ENCODE results near the gene TMEM109.
"Not testable (repeated sequence)": the region's sequence is repeated elsewhere in the genome, so short reads cannot be mapped to it uniquely, and the experiment has no call there.

The TMEM109 gene

DNA sequence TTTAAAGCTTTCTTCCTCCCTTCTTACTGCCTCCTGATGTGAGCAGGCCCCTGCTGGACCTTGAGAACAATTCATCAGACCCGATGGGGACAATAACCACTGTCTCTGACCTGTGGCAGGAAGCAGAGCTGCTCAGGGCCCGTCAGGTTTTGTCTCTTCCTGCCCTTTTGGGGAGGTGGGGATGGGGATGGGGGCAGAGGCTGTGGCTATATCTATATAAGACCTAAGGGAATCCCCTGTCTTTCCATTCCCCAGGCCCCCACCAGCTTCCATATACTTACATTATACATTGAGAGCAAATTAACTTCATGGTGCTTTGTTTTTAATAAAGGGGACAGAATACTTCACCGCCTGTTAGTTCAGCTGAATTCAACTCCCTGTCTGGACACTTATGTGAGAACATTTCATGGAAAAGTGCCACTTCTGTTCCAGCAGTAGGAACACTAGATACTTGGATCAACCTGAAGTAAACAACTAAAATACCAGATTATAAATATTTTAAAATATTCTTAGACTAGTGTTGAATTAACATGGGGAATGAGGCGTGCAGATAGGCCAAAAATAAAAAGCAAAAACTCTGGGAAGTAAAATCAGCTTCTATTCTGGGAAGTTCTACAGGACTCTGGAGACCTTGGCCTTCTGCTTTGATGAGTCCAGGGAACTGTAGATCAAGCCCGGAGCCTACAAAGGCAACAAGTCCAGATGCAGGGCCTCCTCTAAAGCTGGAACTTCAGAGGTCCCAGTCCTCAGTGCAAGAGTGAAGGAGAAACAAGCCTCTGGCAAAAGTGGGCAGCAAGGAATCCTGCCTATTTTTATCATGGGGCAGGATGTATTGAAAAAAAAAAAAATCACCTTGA is 35.5 kb upstream of the TMEM109 start:
- DNase-seq = no peak

DNA sequence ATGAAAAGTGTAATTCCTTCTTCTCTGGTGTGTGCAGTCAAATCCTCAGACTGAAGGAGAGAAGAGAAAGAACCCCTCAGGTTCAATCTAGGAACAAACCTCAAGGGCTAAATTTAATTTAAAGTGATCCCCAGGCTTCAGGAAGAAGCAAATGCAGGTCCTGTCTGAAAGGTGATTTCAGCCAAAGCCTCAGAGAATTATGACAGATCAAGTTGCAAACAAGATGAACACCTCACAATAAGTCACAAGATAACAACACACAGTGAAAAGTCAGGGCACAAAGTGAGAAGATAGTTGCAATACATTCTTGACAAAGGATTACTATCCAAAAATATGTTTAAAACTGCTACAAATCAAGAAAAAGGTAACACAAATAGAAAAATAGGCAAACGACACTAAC is 34.9 kb upstream of the TMEM109 start:
- no peak for DNase-seq

DNA sequence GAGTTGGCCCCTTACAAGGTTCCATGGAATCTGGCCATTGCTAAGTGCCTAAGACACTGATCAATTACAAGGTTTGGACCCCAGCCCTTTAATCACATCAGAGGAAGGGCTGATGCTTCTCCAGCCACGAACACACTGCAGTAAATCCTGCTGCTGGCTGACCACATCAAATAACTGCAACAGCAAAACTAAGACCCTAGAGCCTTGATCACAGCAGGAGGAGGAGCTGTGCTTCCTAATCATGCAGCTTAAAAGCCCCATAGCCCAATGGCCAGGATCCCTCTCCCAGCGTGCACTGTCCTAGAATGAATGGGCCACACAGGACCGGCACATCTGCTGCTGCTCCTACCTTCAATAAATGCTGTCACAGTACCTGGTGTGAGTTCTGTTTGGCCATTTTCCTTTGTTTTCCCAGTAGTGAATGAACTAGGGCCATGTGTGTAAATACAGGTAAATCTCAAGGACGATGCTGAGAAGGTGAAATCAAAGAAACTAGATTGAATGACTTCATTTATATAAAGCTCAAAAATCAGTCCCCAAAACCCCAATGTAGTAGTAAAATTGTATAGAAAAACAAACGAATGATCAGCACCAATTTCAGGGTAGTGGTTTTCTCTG is 33.9 kb upstream of the TMEM109 start:
- no peak for DNase-seq

DNA sequence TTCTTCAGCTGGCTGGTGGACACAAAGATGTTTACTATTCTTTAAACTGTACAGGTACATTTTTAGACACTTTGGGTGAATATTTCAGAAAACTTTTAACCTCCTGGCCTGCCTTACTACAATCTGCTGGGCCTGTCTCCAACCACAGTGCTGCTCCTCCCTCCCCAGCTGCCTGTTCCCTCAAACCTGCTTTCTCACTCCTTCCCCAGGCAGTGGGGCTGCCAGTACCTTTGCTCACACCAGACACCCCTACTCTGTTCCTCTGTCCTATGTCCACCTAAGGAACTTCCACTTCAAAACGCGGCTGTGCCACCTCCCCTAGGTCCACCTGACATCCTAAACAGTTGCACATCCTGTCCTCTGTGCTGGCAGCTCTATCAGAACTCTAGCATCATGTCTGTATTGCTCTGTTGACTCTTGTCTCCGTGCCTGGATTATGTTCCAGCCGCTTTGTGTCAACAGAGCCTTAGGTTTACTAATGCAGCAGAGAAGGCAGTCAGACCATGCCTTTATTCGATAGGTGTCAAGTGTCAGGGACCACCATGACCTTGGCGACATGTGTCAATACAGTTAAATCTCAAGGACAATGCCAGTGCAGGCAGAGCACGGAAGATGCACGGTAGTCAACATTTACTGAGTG is 33.2 kb upstream of the TMEM109 start:
- no peak for DNase-seq

DNA sequence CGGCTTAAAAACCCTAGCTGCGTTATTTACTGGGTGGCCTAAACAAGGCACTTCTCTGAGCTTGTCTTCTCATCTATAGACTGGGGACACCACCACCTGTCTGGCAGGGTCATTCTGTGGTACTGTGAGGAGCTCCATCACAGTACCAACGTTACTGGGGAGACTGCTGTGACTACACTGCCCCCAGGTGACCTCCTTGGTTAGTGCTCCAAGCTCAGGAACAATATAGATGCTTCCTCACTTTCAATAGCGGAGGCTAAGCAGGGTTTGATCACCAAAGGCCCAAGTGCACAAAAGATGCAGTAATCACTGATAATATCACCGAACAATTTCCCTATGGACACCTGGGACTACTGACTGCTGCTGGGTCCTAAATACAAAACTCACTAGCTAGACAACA is 26.4 kb upstream of the TMEM109 start:
- peak; percentile 39 to 45 for DNase-seq

DNA sequence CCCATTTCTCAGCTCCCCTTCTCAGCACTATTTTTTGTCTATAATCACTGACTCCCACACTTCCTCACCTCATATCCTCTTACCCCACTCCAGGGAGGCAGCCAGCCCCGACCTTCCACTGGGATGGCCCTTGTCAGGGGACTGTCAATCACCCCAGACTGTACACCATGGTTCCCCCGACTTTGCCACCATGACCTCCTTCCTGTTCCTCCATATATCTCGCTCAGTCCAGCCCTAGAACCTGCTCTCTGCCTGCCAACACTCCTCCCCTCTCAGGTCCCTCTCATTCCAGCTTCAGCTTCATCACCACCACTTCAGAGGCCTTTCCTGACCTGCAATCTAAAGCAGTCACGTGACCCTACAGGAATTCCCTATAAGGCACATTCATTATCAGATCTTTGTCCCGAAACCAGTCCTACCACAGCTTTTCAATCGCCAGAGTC is 24.1 kb upstream of the TMEM109 start:
- no peak for DNase-seq

DNA sequence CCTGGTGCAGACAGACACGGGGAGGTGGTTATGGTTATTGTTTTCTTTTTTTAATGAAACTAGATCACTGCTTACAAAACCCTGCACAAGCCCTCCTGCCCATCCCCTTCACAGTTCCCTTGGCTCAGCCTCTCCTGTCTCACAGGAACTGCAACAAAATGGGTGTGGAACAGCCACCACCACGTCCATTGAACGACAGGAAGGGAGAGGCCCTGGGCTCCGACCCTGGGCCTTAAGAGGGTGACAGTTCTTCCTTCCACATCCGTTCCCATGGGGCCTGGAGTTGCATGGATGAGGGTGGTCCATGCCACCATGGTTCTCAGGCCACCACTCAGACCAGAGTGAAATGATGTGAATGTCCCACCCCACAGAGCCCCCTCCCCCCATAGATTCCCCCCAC is 23.3 kb upstream of the TMEM109 start:
- DNase-seq = no peak

DNA sequence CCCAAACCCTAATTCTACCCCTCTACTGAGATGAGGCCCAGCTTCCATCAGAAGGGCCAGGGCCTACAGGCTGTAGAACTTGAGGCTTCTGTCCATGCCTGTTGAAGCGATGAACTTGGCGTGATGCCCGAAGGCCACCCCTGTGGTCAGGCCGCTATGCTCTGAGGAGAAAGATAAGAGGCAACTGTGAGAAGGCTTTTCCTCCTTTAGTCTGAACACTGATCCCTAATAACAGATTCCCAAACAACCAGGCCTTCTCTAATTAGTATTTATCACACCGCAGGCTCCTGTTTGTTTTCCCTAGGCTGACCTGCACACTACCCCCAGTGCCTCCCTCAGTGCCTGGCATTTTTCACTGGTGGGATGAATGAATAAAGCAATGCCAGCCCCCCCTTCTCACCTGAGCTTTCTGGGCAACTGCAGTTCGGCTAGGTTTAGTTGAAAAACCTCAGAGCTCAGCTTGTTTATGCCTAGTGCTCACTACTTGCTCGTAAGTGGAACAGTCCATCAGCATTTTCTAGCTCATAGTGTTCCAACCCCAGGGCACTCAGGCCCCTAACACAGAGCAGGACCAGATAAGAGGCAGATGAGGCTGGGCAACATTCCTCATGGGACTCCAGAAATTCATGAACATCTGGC is 22.7 kb upstream of the TMEM109 start:
- no peak for DNase-seq

DNA sequence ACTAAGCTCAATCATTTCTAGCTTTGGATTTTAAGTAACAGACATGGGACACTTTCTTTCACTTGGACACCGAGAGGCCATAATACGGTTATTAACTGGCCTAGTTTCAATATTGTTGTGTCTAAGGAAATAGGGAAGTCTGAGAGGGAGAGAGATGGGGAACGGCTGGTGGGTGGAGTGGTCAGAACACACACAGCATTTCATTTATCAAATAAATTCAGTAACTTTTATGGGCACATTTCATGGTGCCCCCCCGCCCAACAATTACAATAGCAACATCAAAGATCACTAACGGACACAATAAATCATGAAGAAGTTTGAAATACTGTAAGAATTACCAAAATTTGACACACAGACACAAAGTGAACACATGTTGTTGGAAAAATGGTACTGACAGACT is 18.3 kb upstream of the TMEM109 start:
- no peak for DNase-seq

DNA sequence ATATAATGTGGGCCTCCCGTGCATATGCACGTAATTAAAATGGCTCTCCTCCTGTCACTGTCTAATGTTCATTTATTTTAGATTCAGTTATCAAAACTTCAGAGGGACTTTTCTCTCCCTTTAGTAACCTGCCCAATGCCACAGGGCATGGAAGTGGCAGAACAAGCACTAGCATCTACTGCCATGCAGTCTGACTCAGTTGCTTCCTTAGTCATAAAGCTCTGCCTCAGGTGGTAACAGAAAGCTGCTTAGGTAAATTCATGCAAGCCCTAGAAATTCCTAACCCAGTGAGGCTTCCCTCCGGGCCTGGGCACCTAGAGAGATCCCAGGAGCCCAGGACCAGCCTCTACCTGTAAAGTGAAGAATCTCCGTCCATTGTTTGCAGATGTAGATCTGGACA is 16.5 kb upstream of the TMEM109 start:
- DNase-seq = no peak

DNA sequence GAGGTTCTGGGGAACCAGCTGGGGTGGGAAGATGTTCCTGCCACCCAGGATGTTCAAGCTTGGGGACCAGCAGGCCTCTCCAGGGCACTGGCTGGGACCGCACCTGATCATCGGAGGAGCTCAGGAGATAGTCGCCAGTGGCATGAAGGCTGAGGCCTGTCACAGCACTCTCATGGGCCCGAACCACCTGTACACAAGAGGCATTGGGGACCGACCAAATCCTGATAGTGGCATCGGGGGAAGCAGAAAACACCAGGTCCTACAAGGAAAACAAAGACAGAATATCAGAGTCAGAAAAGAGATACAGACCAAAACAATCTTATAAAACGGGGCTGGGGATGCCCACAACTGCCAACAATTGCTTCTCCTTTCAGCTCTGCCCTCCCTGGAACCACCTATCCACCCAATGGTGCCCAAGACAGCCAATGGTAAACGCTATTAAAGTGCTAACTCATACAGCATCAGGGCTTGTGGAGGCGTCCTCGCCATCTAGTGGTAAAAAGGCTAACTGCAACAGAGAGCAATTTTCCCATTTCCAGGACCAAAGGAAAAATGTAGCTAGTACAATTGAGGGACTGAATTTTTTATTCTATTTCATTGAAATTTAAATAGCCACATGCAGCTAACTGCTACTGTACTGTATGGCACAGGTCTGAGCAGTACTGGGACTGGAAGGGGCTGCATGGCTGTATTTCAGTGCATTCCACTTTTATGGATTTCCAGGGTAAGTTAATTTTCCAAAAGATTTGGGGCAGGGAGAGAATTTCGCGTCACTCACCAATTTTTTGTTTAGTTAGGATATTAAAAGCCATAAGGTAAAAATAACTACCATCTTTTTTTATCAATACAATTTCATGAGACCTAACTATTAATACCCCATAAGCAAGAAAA is 14.7 kb upstream of the TMEM109 start:
- peak; percentile 48 to 60 for DNase-seq

DNA sequence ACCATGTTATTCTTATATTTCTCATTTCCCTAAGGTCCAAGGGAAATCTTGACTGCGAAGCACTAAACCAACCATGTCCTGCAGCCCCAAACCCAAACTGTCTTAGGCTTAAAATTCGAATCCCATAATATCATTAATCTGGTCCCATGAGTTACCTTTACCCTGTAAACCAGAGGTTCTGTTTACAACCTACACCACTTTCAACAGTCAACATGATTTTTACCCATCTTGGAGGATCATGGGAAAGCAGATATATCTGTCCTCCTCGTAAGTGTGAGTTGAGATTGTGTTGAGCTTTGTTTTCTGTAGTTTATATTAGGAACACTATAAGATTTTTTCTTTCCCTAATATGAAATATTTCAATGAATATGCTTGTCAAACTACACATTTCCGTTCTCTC is 14.0 kb upstream of the TMEM109 start:
- no peak for DNase-seq

DNA sequence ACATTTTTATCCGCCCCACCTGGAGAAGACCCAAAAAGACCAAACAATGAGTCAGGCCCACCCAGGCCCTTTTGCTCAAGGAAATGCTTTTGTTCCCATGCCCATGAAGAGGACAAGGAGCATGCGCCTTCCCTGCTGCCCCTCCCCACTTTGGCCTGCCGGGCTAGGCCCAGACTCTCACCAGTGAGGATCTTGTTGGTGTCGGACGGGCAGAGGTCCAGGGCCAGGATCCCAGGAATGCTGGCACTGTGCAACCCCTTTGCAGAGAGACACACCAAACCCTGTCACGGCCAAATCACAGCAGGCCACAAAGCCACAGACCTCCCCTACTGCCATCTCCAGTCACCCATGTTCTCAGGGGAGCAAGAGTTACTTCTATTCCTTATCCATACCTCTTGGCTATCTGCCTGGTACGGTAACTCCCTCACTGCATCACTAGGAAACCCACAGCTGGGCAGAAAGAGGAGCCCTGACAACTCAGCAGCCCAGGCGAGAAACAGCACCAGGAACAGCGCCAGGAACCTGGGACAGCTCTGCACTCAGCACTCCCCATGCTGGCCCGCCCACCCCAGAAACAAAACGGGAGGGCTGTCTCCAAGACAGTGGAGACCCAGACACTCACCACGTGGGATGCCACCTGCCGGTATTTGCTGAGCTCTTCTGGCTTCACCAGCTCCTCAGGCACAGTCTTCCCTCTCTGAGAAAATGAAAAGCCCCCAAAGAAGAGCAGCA is 13.1 kb upstream of the TMEM109 start:
- DNase-seq = no peak

DNA sequence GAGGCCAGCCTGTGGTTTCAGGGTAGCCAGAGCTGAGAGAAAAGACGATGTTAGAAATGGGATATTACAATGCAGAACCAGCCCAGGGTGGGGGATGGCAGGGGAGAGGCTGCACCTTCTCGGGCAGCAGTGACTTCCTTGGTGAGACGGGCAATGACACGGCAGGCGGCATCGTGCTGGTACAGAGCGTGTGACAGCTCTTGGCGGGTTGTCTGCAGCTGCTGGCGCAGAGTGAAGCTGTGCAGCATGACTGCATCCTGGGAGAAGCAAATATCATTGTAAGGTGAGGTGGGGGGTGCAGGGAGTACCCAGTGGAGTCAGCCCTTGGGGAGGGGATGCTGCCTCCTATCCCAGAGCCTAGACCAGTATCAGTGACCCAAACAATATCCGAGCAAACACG is 11.3 kb upstream of the TMEM109 start:
- no peak for DNase-seq

DNA sequence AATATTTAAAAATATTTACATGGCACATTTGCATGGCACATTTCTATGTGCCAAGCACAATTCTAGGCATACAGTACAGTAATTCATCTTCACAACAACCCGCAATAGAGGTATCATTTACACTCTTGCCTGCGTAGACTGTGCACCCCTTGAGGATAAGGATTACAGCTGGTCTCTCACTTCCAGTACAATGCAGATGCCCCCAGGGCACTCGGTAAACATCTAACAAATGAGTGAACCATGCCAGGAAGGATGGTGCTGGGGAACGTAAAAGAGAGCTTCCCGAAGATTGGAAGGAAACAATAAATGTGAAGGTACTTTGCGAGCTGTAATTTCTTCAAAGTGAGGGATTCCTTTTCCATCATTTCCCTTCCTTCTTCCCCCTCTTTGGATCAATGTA is 8.9 kb upstream of the TMEM109 start:
- no peak for DNase-seq

DNA sequence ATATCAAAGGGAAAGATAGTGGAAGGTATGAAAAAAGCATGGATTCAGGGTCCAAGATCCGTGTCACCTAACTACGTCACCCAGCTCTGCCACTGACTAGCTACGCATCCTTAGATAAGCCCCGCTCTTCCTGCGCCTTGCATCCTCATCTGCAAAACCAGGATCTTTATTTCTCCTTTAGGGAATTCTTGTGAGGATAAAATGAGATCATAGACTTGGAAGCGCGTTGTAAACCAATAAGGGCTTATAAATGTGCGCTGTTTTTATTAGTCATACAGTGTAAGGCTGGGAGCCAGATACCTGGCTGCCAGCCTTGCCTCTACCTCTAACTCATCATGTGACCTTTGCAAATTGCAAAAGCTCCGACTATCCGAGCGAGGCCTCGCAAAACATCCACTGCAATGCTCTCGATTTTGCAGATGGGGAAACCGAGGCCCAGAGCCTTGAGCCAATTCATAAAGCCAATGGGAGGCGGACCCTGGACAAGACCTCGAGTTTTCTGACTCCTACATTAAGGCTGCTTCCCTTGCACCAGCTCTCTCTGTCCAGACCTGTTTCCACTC is 8.3 kb upstream of the TMEM109 start:
- peak in 1 of 2 donors; percentile 30 for DNase-seq

DNA sequence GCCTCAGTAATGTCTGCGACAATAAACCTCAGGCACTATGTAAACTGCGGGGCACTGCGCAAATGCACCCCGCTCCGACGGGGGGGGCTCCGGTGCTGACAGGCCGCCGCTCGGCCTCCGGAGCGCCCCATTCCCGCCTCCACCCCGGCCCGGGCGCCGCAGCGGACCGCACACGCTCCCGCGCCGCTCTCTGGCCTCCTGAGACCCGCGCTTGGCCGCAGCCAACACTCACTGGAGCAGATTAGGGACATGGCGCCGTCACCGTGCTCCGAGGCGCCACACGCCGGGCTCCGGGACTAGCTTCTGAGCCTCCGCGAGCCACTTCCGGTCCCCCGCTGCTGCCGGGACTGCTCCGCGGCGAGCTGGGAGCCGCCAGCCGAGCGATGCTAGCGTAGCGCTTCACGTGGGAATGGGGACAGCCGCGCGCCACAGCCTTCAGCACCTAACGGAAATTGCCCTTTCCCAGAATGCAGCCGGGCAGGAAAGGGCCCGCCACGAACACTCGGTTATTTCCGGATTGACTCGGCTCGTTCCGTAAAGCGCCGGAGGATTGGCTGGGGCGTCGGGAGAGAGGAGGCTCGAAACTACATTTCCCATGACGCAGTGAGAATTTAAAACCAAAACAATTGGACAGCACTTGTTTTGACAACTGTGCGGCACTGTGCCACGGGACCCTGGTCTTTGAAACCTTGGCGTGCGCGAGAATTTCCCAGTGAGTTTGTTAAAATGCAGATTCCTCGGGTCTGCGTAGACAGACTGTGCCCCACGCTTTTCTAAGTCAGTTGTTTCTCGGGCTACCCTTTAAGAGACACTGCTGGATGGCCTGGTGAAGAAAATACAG is 7.6 kb upstream of the TMEM109 start, which contains the start of gene PRPF19:
TSS of gene PRPF19 (minus strand) at position 454 of the 841 bp plus-strand sequence. CDS start at position 251, 203 bp downstream.
- peak; percentile 98 to 99 for DNase-seq

DNA sequence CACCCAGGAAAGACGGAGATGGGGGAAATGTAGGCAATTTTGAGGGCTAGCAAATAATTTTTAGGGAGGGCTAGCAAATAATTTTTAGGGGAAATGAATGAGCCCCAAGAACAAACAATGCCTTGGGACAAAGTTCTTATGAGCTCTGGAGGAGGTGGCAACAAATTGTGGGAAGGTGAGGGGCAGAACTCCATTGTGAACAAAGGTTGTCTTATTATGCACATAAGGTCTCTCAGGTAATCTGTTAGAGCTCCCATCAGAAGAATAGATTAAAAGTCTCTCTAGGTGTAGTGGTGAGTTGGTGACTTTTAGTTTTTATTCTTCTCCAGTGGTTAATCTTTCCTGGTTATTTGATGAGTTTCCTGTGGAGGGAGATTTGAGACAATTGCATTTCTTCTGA is 5.2 kb upstream of the TMEM109 start:
- DNase-seq = no peak

DNA sequence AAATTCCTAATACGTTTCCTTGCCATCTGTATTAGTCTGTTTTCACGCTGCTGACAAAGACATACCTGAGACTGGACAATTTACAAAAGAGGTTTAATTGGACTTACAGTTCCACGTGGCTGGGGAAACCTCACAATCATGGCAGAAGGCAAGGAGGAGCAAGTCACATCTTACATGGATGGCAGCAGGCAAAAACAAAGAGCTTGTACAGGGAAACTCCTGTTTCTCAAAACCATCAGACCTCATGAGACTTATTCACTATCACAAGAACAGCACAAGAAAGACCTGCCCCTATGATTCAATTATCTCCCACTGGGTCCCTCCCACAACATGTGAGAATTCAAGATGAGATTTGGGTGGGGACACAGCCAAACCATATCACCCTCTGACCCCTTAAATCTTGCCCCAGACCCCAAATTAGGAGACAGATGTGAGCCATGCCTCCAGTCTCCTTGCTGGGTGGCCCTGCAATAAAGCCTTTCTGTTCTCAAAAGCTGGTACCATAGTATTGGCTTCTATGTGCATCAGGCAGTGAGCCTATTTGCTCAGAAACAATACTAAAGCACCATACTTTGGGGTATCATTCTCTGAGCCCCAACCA is 4.2 kb upstream of the TMEM109 start:
- not testable (repeated sequence) for DNase-seq

DNA sequence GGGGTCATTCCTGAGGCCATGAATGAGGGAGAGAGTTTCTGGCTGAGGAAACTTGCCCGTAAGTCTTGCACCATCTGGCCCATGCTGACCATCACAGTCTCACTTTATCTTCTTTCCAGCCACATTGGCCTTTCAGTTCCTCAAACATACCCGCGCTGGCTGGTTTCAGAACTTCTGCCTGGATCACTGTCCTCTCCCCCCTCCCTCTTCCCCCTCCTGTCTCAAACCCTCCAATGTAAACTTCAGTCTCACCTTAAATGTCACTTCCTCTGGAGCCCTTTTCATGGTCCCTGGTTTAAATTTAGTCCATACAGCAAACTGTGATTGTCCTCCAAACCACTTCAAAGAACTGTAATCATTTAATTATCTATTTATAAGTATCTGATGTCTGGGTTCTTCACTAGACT is 3.7 kb upstream of the TMEM109 start:
- peak in 1 of 2 donors; percentile 63 for DNase-seq

Data from CD4-positive, alpha-beta T cell treated with Interleukin-4 for 1 hour (primary cell).